ENCODE results near the gene CYP4F12.

DNA sequence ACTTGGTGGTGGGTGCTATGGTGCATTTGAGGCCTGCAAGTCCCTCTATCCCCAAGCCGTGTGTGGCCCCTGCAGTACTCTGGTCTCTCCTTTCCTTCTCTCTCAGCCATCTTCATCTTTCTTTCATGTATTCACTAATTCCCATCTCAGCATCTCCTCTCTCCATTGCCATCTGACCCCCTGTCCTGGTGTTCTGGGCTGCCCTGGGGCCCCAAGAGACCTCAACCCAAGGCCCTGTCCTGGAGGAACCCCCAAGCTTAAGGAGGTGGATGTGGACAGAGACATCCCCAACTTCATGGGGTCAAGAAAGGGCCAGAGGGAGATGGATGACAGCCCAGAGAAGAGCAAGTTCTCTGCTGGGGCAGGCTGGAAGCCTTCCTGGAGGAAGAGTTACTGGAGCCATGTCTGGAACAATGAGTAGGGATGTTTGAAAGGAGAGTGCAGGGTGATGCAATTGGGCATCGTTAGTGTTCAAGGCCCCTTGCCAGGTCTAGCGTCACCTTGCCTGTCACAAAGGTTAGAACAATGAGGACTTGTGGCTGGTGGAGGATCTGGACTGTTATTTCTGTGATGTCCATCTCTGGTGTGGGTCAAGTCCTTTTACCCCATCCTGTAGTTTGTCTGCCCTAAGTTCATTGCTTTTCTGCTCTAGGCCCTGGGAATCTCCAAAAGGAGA, 28.7 kb upstream of the CYP4F12 start:
- TF ChIP-seq CBX8 (IDR thresholded peaks at IDR 0.05) (no peak), EP300 (IDR thresholded peaks at IDR 0.05) (no peak)
- TF ChIP-seq, protein P1, sequence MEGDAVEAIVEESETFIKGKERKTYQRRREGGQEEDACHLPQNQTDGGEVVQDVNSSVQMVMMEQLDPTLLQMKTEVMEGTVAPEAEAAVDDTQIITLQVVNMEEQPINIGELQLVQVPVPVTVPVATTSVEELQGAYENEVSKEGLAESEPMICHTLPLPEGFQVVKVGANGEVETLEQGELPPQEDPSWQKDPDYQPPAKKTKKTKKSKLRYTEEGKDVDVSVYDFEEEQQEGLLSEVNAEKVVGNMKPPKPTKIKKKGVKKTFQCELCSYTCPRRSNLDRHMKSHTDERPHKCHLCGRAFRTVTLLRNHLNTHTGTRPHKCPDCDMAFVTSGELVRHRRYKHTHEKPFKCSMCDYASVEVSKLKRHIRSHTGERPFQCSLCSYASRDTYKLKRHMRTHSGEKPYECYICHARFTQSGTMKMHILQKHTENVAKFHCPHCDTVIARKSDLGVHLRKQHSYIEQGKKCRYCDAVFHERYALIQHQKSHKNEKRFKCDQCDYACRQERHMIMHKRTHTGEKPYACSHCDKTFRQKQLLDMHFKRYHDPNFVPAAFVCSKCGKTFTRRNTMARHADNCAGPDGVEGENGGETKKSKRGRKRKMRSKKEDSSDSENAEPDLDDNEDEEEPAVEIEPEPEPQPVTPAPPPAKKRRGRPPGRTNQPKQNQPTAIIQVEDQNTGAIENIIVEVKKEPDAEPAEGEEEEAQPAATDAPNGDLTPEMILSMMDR (IDR thresholded peaks at IDR 0.05): no peak
- TF ChIP-seq, protein P2, sequence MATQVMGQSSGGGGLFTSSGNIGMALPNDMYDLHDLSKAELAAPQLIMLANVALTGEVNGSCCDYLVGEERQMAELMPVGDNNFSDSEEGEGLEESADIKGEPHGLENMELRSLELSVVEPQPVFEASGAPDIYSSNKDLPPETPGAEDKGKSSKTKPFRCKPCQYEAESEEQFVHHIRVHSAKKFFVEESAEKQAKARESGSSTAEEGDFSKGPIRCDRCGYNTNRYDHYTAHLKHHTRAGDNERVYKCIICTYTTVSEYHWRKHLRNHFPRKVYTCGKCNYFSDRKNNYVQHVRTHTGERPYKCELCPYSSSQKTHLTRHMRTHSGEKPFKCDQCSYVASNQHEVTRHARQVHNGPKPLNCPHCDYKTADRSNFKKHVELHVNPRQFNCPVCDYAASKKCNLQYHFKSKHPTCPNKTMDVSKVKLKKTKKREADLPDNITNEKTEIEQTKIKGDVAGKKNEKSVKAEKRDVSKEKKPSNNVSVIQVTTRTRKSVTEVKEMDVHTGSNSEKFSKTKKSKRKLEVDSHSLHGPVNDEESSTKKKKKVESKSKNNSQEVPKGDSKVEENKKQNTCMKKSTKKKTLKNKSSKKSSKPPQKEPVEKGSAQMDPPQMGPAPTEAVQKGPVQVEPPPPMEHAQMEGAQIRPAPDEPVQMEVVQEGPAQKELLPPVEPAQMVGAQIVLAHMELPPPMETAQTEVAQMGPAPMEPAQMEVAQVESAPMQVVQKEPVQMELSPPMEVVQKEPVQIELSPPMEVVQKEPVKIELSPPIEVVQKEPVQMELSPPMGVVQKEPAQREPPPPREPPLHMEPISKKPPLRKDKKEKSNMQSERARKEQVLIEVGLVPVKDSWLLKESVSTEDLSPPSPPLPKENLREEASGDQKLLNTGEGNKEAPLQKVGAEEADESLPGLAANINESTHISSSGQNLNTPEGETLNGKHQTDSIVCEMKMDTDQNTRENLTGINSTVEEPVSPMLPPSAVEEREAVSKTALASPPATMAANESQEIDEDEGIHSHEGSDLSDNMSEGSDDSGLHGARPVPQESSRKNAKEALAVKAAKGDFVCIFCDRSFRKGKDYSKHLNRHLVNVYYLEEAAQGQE (IDR thresholded peaks at IDR 0.05): no peak
